Activated CD8-positive, alpha-beta memory T cell treated with anti-CD3 and anti-CD28 coated beads, Interleukin-2, amount 50 U/mL, for 4 hours (primary cell): Measurements from ENCODE around the gene SMIM20.

Experiments used
- DNase-seq: peaks from one replicate; pipeline ENCODE4 v3.0.0-alpha.2; 2020

The SMIM20 gene

DNA sequence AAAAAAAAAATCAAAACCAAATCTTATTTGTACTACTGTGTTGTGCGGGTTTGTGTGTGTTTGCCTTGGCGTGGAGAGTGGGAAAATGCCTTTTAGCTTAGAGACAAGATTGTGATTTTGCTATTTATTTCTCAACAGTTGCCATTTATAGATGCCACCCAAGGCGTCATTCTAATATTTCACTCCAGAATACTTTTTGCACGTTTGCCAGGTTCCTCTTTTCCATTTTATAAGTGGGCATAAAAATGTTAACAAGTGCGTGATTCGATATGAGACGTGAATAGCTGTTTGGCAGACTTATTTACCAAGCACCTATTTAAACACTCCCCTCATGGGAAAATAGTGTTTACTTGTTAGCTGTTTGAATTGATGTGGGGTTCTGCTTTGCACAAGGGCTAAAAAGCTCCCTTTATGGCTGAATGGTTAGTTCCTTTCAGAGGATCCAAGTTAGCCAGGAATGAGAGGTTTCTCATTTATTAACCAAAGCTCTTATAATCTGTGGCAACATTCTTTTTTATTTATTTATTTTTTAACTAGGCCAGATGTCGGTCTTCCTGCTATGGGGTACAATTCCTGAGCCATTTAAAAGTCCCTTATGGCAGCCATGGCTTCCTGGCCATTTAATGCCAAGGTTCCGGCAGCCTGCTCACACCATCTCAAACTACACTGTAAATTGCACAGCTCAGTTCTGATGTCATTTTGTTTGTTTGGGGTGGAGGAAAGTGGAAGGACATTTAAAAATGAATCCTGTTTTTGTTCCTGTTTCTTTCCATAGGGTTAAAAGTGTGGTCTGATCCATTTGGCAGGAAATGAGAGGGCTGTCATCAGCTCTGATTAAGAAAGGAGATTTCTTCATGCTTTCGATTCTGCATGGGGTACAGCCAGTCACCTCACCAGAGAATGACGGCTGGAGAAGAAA lies 14.6 kb downstream of the SMIM20 start:
- DNase-seq: no peak

DNA sequence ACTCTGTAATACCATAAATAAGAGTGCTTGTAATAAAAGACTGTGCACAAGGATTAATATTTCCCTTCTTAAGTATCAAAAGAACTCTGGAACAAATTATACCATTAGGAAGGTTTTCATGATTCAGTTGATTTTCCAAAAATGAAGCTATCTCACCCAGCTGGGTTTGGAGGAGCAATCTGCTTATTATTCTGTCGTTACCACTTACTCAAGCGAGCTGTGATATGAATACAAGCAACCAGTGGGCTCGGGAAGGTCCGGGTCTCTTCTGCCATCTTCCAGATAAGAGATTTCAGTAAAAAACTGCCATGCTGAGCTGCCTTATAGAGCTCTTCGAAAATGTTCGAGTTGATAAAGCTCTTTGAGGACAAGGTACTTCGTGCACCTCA lies 15.3 kb downstream of the SMIM20 start:
- DNase-seq: no peak

GRCh38 chr4:25930731-25931354 lies 16.8 kb downstream of the SMIM20 start:
- DNase-seq: no peak

DNA sequence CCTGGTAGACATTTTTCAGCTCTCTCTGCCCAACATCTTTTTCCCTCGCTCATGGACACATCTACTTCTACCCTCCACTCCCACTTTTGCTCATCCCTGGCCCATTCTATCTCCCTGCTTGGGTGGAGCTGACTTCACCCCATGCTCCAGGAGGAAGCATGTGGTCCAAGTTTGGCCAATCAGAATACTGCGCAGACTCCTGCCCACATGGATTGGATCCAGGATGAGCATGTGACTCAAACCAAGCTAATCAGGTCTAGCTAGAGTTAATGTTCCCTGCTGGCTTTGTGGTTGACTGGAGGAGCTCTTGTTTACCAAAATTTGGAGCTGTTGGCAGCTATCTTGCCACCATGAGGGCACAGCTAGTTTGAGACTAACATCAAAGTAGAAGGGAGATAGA lies 22.7 kb downstream of the SMIM20 start:
- no peak for DNase-seq

- DNase-seq: no peak
These were observed 23.8 kb downstream of the SMIM20 start for GRCh38 chr4:25937801-25938200.

GRCh38 chr4:25938366-25938765 lies 24.3 kb downstream of the SMIM20 start:
- no peak for DNase-seq

DNA sequence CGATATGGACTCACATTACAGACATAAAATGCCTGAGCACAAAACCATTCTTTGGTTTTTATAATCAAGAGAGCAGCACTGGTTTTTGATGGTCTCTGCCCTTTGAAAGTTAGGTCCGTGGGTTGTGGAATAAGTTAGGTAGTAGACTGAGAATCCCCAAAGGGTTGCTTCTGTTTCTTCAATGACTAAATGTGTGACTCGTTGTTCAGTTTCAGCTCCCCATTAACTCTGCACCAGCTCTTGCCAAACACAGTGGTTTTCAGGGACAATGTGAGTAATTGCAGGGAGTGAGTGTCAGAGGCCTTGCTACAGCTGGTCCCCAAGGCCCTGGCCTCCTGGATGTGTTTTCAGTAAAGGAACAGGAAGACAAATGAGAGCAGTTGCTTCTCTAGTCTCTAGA lies 24.8 kb downstream of the SMIM20 start:
- DNase-seq: no peak

DNA sequence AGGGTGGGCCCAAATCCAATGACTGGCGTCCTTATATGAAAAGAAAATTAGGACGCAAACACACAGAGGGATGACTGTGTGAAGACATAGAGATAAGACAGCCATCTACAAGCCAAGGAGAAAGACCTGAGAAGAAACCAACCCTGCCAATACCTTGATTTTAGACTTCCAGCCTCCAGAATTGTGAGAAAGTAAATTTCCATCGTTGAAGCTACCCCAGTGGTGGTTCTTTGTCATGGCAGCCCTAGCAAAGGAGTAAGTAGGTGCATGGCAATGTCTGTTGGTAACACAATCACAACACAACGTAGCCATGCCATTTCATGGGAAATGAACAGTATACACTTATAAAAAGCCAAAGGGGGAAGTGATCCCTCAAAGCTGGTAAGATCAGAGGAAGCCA lies 25.3 kb downstream of the SMIM20 start:
- DNase-seq: no peak

GRCh38 chr4:25941457-25942221 lies 27.6 kb downstream of the SMIM20 start:
- DNase-seq: no peak

- no peak for DNase-seq
These were observed 29.3 kb downstream of the SMIM20 start for GRCh38 chr4:25943312-25943711.

GRCh38 chr4:25943805-25944204 lies 29.8 kb downstream of the SMIM20 start:
- DNase-seq: no peak

- DNase-seq: no peak
These were observed 34.0 kb downstream of the SMIM20 start for GRCh38 chr4:25948051-25948450.

DNA sequence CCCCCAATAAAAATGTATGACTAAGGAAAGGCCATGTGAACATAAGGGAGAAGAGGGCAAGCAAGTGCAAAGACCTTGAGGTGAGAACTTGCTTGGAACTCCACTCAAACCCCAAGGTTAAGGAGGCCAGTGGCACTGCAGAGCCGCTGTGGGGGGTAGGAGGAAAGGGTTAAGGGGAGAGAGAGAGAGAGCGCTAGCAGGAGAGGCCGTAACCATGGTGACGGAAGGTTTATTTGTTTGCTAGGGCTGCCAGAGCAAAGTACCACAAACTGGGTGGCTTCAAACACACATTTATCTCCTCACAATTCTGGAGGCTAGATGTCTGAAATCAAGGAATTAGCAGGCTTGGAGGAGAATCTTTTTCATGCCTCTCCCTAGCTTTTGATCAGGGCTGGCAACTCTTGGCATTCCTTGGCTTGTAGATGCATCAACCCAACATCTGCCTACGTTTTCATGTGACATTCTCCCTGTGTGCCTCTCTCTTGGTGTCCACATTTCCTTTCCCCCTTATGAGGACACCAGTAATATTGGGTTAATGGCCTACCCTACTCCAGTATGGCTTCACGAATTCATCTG lies 35.2 kb downstream of the SMIM20 start:
- DNase-seq: no peak

GRCh38 chr4:25949994-25950393 lies 36.0 kb downstream of the SMIM20 start:
- no peak for DNase-seq

DNA sequence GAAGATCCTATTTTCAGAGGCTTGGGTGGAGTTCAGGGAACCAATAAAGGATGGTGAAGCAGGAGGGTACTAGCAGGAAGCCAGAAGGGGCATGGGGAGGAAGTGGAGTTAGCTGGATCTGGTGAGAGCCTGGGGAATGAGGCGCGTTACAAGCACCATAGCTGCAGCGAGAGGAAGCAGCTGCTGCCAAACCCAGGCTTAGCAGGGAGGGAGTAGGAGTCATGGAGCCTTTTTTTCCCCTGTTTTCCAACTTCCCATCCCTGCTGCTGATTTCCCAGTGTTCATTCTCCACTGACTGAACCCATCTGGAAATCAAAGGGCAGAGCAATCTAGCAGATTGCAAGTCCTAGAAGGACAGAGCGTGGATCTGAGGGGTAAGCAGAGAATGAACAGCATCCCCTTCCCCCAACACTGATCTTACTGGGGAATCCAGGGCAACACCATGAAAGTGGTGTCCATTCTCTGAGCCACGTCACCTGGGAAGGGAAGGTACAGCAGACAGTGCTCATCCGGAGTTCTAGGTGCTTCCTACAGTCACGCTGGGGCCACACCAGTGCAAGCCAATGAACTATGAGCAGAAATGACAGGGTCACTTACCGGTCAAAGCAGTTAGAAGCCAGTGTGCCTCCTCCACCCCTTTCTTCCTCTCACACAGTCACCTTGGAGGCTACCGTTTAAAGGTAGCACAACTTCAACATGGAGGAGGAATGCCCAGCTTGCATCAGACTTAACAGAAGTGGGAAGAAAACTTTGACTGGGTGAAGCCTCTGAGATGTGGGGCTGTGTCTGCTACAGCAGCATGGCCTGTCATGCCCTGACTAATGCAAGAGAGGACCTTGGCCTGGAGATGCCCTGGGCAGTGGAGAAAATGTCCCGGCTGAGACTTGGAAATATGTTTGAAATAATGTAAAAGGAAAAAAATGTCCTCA lies 36.7 kb downstream of the SMIM20 start:
- DNase-seq: no peak

DNA sequence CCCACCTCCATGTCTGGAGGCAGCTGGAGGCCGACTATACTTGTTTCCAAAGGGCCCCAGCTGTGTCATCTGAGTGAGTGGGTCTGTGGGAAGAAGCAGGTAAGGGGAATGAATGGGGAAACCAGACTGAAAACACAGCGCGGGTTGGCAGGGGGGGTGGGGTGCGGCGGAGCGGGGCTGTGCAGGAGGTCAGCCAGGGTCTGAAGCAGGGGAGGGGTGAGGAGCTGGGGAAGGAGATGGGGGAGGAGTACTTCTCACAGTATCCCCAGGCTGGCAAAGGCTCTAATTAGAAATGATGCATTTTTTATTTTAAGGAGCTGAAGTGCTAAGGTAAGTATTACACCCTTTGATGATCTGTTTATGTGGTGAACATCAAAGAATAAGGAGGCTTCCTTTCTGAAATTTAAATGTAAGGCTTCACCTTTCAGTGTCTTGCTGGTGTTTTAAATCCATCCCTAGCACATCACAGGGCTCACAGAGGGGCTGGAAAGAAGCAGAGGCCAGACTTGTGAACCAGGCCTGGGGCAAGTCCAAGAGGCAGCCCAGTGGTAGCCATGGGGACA lies 37.5 kb downstream of the SMIM20 start:
- no peak for DNase-seq

DNA sequence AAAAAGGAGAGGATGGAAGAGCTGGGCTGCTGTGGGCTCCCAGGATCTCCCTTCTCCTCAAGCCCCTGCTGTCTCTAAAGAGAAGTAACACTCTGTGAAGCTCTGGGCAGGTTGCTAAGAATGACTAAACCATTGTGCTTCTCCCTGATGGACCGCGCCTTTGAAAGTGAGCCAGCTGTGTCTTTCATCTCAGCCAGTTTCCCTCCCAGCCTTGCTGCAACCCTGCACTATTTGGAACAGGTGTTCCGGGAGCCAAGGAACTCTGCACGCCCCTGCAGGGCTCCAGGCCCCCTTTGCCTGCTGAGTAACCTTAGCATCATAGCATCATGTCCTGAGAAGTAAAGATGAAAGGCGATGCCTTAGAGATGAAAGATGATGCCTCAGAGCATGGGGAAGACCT lies 39.7 kb downstream of the SMIM20 start:
- DNase-seq: no peak

GRCh38 chr4:25954293-25954904 lies 40.4 kb downstream of the SMIM20 start:
- no peak for DNase-seq

GRCh38 chr4:25955705-25956104 lies 41.7 kb downstream of the SMIM20 start:
- DNase-seq: no peak

- DNase-seq: no peak
These were observed 42.2 kb downstream of the SMIM20 start for GRCh38 chr4:25956260-25956659.

GRCh38 chr4:25958110-25958509 lies 44.1 kb downstream of the SMIM20 start:
- no peak for DNase-seq
